ENCODE measurements around the gene NLRP10.

The NLRP10 gene

DNA sequence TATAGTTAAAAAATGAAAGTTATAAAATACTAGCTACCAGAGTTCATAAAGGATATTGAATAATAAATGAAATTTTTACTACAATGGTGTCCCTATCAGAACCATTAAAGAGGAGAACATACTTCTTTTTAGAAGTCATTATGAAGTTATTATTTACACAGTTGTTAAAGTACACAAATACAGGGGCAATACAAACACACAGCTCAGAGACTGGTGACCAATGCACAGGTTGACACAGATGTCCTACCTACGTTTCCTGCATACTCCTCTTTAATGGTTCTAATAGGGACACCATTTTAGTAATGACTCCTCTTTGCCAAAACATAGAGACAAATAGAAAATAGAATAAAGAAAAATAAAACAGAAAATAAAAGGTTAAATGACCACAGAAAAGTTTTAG lies 10.1 kb downstream of the NLRP10 start:
- Histone ChIP-seq H3K9ac (ENCODE audit: low read depth in 1 of 2, low read length in 2 of 2) (no peak overlapping the region), H3K4me1 (ENCODE audit: control insufficient read depth in 1 of 2, insufficient read depth in 2 of 2, low read length in 2 of 2) (no peaks in the 10 kb centered on the region), H3K9me3 (ENCODE audit: control insufficient read depth in 1 of 2, low read length in 2 of 2) (no peaks in the 10 kb centered on the region), H3K36me3 (ENCODE audit: control insufficient read depth in 1 of 2, insufficient read depth in 2 of 2, low read length in 2 of 2) (no peaks in the 10 kb centered on the region), H3K27ac (ENCODE audit: low read depth, low read length) (no peak overlapping the region), H3K27me3 (ENCODE audit: control insufficient read depth in 1 of 2, insufficient read depth in 2 of 2, low read length in 2 of 2) (no peaks in the 10 kb centered on the region), H3K4me3 (ENCODE audit: low read depth in 1 of 2, low read length in 2 of 2) (no peak overlapping the region)

DNA sequence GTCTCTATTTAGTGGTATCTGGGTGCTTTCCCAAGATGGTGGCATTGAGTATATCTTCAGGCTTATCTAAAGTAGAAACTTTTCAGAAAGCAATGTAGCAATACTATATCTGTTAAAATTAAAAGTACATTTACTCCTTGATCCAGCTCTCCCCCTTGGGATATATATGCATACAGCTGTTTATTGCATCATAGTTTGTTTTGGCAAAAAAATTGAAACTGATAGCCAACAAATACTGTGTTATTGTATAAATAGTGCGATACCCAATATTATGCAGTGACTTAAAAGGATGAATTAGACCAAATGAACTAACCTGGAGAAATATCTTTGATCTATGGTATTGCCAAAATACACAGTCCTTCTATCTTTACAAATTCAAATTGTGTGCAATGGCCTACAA lies 15.3 kb downstream of the NLRP10 start:
- H3K4me1 ChIP-seq (ENCODE audit: control insufficient read depth in 1 of 2, insufficient read depth in 2 of 2, low read length in 2 of 2) = no peaks in the 10 kb centered on the region
- H3K27ac ChIP-seq (ENCODE audit: low read depth, low read length) = no peak overlapping the region
- no peaks in the 10 kb centered on the region for H3K36me3 ChIP-seq (ENCODE audit: control insufficient read depth in 1 of 2, insufficient read depth in 2 of 2, low read length in 2 of 2)
- H3K9me3 ChIP-seq (ENCODE audit: control insufficient read depth in 1 of 2, low read length in 2 of 2) = no peaks in the 10 kb centered on the region
- H3K4me3 ChIP-seq (ENCODE audit: low read depth in 1 of 2, low read length in 2 of 2) = no peak overlapping the region
- no peaks in the 10 kb centered on the region for H3K27me3 ChIP-seq (ENCODE audit: control insufficient read depth in 1 of 2, insufficient read depth in 2 of 2, low read length in 2 of 2)
- no peak overlapping the region for H3K9ac ChIP-seq (ENCODE audit: low read depth in 1 of 2, low read length in 2 of 2)

- Histone ChIP-seq H3K27me3 (ENCODE audit: control insufficient read depth in 1 of 2, insufficient read depth in 2 of 2, low read length in 2 of 2) (no peaks in the 10 kb centered on the region), H3K4me3 (ENCODE audit: low read depth in 1 of 2, low read length in 2 of 2) (no peak overlapping the region), H3K36me3 (ENCODE audit: control insufficient read depth in 1 of 2, insufficient read depth in 2 of 2, low read length in 2 of 2) (no peaks in the 10 kb centered on the region), H3K9me3 (ENCODE audit: control insufficient read depth in 1 of 2, low read length in 2 of 2) (peaks cover 9% of the 10 kb centered on the region in 2 donors), H3K4me1 (ENCODE audit: control insufficient read depth in 1 of 2, insufficient read depth in 2 of 2, low read length in 2 of 2) (no peaks in the 10 kb centered on the region), H3K27ac (ENCODE audit: low read depth, low read length) (no peak overlapping the region), H3K9ac (ENCODE audit: low read depth in 1 of 2, low read length in 2 of 2) (no peak overlapping the region)
Observed at GRCh38 chr11:7944123-7944522, 21.1 kb downstream of the NLRP10 start.

DNA sequence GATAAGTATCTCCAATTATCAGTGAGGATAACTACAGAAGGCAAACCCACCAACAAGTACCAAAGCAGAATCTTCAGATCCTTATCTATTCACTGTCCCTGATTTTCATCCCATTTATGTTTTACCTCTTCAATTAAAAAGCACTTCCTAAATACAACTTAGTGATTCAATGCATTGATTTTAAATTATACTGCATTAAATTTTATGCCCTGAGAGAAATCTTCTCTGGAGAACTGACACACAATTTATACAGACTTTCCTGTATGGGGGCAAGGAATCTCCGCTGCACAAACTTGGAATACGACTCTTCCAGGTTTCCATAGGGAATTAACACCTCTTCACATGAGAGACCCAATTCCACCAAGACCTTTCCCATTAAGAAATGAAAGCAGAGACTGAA lies 23.6 kb downstream of the NLRP10 start, which contains the start of gene OR10A3:
TSS of gene OR10A3 (minus strand) at position 101 of the 400 bp plus-strand sequence. CDS start 2,188 bp downstream, outside the sequence.
- H3K27me3 ChIP-seq (ENCODE audit: control insufficient read depth in 1 of 2, insufficient read depth in 2 of 2, low read length in 2 of 2) = no peaks in the 10 kb centered on the region
- H3K36me3 ChIP-seq (ENCODE audit: control insufficient read depth in 1 of 2, insufficient read depth in 2 of 2, low read length in 2 of 2) = no peaks in the 10 kb centered on the region
- no peaks in the 10 kb centered on the region for H3K4me1 ChIP-seq (ENCODE audit: control insufficient read depth in 1 of 2, insufficient read depth in 2 of 2, low read length in 2 of 2)
- H3K9ac ChIP-seq (ENCODE audit: low read depth in 1 of 2, low read length in 2 of 2) = no peak within 1 kb of the TSS
- peaks cover 9% of the 10 kb centered on the region in 2 donors for H3K9me3 ChIP-seq (ENCODE audit: control insufficient read depth in 1 of 2, low read length in 2 of 2)
- H3K27ac ChIP-seq (ENCODE audit: low read depth, low read length) = no peak within 1 kb of the TSS
- H3K4me3 ChIP-seq (ENCODE audit: low read depth in 1 of 2, low read length in 2 of 2) = no peak within 1 kb of the TSS

DNA sequence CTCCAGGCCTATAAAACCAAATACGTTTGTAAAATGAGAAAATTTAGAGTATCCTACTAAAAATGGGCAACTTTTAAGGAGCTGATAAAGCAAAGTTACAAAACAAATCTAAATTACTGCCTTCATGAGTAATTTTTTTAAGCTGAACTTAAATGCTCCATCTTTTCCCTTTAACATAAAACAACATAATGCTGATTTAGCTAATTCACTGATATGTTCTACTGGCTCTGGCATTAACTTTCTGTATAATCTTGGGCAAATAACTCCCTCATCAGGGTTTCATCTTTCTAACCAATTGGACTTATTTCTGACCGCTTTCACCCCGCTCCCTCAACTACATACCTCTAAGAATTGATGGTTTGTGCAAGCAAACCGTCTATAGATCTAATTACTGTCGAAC lies 24.1 kb downstream of the NLRP10 start:
- no peak overlapping the region for H3K4me3 ChIP-seq (ENCODE audit: low read depth in 1 of 2, low read length in 2 of 2)
- no peak overlapping the region for H3K9ac ChIP-seq (ENCODE audit: low read depth in 1 of 2, low read length in 2 of 2)
- no peak overlapping the region for H3K27ac ChIP-seq (ENCODE audit: low read depth, low read length)
- H3K36me3 ChIP-seq (ENCODE audit: control insufficient read depth in 1 of 2, insufficient read depth in 2 of 2, low read length in 2 of 2) = no peaks in the 10 kb centered on the region
- no peaks in the 10 kb centered on the region for H3K4me1 ChIP-seq (ENCODE audit: control insufficient read depth in 1 of 2, insufficient read depth in 2 of 2, low read length in 2 of 2)
- H3K9me3 ChIP-seq (ENCODE audit: control insufficient read depth in 1 of 2, low read length in 2 of 2) = peaks cover 9% of the 10 kb centered on the region in 2 donors
- H3K27me3 ChIP-seq (ENCODE audit: control insufficient read depth in 1 of 2, insufficient read depth in 2 of 2, low read length in 2 of 2) = no peaks in the 10 kb centered on the region

GRCh38 chr11:7936615-7937014 lies 28.6 kb downstream of the NLRP10 start:
- Histone ChIP-seq H3K9ac (ENCODE audit: low read depth in 1 of 2, low read length in 2 of 2) (no peak overlapping the region), H3K9me3 (ENCODE audit: control insufficient read depth in 1 of 2, low read length in 2 of 2) (no peaks in the 10 kb centered on the region), H3K36me3 (ENCODE audit: control insufficient read depth in 1 of 2, insufficient read depth in 2 of 2, low read length in 2 of 2) (no peaks in the 10 kb centered on the region), H3K27ac (ENCODE audit: low read depth, low read length) (no peak overlapping the region), H3K4me1 (ENCODE audit: control insufficient read depth in 1 of 2, insufficient read depth in 2 of 2, low read length in 2 of 2) (no peaks in the 10 kb centered on the region), H3K27me3 (ENCODE audit: control insufficient read depth in 1 of 2, insufficient read depth in 2 of 2, low read length in 2 of 2) (no peaks in the 10 kb centered on the region), H3K4me3 (ENCODE audit: low read depth in 1 of 2, low read length in 2 of 2) (no peak overlapping the region)

DNA sequence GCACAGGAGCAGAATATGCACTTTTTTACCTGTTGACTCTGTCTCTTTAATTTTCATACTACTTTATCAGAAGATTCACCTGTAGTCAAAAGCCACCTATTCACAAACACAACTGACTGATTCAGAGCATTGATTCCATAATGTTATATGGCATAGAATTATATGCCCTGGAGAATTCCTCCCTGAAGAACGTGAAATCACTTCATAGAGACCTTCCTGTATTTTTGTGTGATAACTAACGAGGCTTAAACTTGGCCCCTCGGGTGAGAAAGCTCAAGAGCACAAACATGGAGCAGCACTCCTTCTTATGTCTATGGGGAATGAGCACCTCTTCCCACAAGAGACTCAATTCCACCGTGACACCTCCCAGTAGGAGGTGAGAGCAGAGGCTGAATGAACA lies 34.1 kb downstream of the NLRP10 start, which contains the start of gene OR10A6:
TSS of gene OR10A6 (minus strand) at position 101 of the 400 bp plus-strand sequence. CDS start 2,606 bp downstream, outside the sequence.
- Histone ChIP-seq H3K27ac (ENCODE audit: low read depth, low read length) (no peak within 1 kb of the TSS), H3K27me3 (ENCODE audit: control insufficient read depth in 1 of 2, insufficient read depth in 2 of 2, low read length in 2 of 2) (no peaks in the 10 kb centered on the region), H3K9ac (ENCODE audit: low read depth in 1 of 2, low read length in 2 of 2) (no peak within 1 kb of the TSS), H3K4me1 (ENCODE audit: control insufficient read depth in 1 of 2, insufficient read depth in 2 of 2, low read length in 2 of 2) (no peaks in the 10 kb centered on the region), H3K36me3 (ENCODE audit: control insufficient read depth in 1 of 2, insufficient read depth in 2 of 2, low read length in 2 of 2) (no peaks in the 10 kb centered on the region), H3K4me3 (ENCODE audit: low read depth in 1 of 2, low read length in 2 of 2) (no peak within 1 kb of the TSS), H3K9me3 (ENCODE audit: control insufficient read depth in 1 of 2, low read length in 2 of 2) (no peaks in the 10 kb centered on the region)

DNA sequence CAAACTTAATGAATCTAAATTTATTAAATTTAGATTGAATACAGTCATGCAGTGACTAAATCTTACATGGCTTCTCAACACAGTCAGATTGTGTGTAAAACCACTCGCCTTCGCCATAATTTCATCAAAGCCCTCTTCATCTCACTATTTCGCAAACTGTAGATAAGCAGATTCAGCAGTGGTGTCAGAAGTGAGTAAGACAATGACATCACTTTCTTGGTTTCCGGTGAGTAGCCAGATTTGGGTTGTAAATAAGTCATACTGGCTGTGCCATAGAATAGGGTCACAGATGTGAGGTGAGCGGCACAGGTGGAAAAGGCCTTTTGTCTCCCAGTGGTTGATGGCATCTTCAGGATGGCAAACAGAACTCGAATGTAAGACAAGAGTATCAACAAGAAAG lies 37.6 kb downstream of the NLRP10 start:
- no peaks in the 10 kb centered on the region for H3K4me1 ChIP-seq (ENCODE audit: control insufficient read depth in 1 of 2, insufficient read depth in 2 of 2, low read length in 2 of 2)
- H3K36me3 ChIP-seq (ENCODE audit: control insufficient read depth in 1 of 2, insufficient read depth in 2 of 2, low read length in 2 of 2) = no peaks in the 10 kb centered on the region
- H3K27ac ChIP-seq (ENCODE audit: low read depth, low read length) = no peak overlapping the region
- H3K27me3 ChIP-seq (ENCODE audit: control insufficient read depth in 1 of 2, insufficient read depth in 2 of 2, low read length in 2 of 2) = no peaks in the 10 kb centered on the region
- H3K9me3 ChIP-seq (ENCODE audit: control insufficient read depth in 1 of 2, low read length in 2 of 2) = no peaks in the 10 kb centered on the region
- no peak overlapping the region for H3K9ac ChIP-seq (ENCODE audit: low read depth in 1 of 2, low read length in 2 of 2)
- no peak overlapping the region for H3K4me3 ChIP-seq (ENCODE audit: low read depth in 1 of 2, low read length in 2 of 2)

GRCh38 chr11:7924536-7924935 lies 40.7 kb downstream of the NLRP10 start:
- H3K9me3 ChIP-seq (ENCODE audit: control insufficient read depth in 1 of 2, low read length in 2 of 2) = no peaks in the 10 kb centered on the region
- H3K4me3 ChIP-seq (ENCODE audit: low read depth in 1 of 2, low read length in 2 of 2) = no peak overlapping the region
- no peak overlapping the region for H3K27ac ChIP-seq (ENCODE audit: low read depth, low read length)
- no peaks in the 10 kb centered on the region for H3K36me3 ChIP-seq (ENCODE audit: control insufficient read depth in 1 of 2, insufficient read depth in 2 of 2, low read length in 2 of 2)
- no peaks in the 10 kb centered on the region for H3K4me1 ChIP-seq (ENCODE audit: control insufficient read depth in 1 of 2, insufficient read depth in 2 of 2, low read length in 2 of 2)
- H3K27me3 ChIP-seq (ENCODE audit: control insufficient read depth in 1 of 2, insufficient read depth in 2 of 2, low read length in 2 of 2) = no peaks in the 10 kb centered on the region
- H3K9ac ChIP-seq (ENCODE audit: low read depth in 1 of 2, low read length in 2 of 2) = no peak overlapping the region

- H3K27me3 ChIP-seq (ENCODE audit: control insufficient read depth in 1 of 2, insufficient read depth in 2 of 2, low read length in 2 of 2) = no peaks in the 10 kb centered on the region
- H3K27ac ChIP-seq (ENCODE audit: low read depth, low read length) = no peak overlapping the region
- no peak overlapping the region for H3K9ac ChIP-seq (ENCODE audit: low read depth in 1 of 2, low read length in 2 of 2)
- no peaks in the 10 kb centered on the region for H3K9me3 ChIP-seq (ENCODE audit: control insufficient read depth in 1 of 2, low read length in 2 of 2)
- no peaks in the 10 kb centered on the region for H3K4me1 ChIP-seq (ENCODE audit: control insufficient read depth in 1 of 2, insufficient read depth in 2 of 2, low read length in 2 of 2)
- no peak overlapping the region for H3K4me3 ChIP-seq (ENCODE audit: low read depth in 1 of 2, low read length in 2 of 2)
- H3K36me3 ChIP-seq (ENCODE audit: control insufficient read depth in 1 of 2, insufficient read depth in 2 of 2, low read length in 2 of 2) = no peaks in the 10 kb centered on the region
Observed at GRCh38 chr11:7918141-7918540, 47.1 kb downstream of the NLRP10 start.
